ENCODE measurements around the gene ERN1. TPM values are rescaled to one million over a fixed set of nuclear protein-coding genes. Genes with fewer than 3 reads are reported as not detected.

Gene ERN1
- total RNA-seq, 1 donor from 2014 or later: 14.9 TPM

- H3K9me3 Mint-ChIP-seq (ENCODE audit: low read depth): no peaks in the 10 kb centered on the region
- no peak for TF ChIP-seq CTCF (IDR thresholded peaks at IDR 0.05)
- no peak overlapping the region for H3K27ac Mint-ChIP-seq (ENCODE audit: unreplicated experiment)
- H3K4me3 Mint-ChIP-seq (ENCODE audit: unreplicated experiment): no peak overlapping the region
- no peaks in the 10 kb centered on the region for H3K36me3 Mint-ChIP-seq (ENCODE audit: low read depth)
- no peak for DNase-seq (ENCODE audit: low spot score)
- H3K27me3 Mint-ChIP-seq (ENCODE audit: low read depth): peaks cover 3% of the 10 kb centered on the region
- no peaks in the 10 kb centered on the region for H3K4me1 Mint-ChIP-seq (ENCODE audit: low read depth)
These were observed 113.0 kb downstream of the ERN1 start for GRCh38 chr17:64016974-64017373.

GRCh38 chr17:64016231-64016784 is 113.6 kb downstream of the ERN1 start:
- Mint-ChIP-seq H3K9me3 (ENCODE audit: low read depth) (no peaks in the 10 kb centered on the region), H3K27ac (ENCODE audit: unreplicated experiment) (no peak overlapping the region), H3K36me3 (ENCODE audit: low read depth) (no peaks in the 10 kb centered on the region), H3K4me1 (ENCODE audit: low read depth) (no peaks in the 10 kb centered on the region), H3K4me3 (ENCODE audit: unreplicated experiment) (no peak overlapping the region), H3K27me3 (ENCODE audit: low read depth) (peaks cover 7% of the 10 kb centered on the region)
- no peak for DNase-seq (ENCODE audit: low spot score)
- TF ChIP-seq CTCF (IDR thresholded peaks at IDR 0.05): peak; percentile 49

- Mint-ChIP-seq H3K36me3 (ENCODE audit: low read depth) (no peaks in the 10 kb centered on the region), H3K4me1 (ENCODE audit: low read depth) (no peaks in the 10 kb centered on the region), H3K27ac (ENCODE audit: unreplicated experiment) (no peak overlapping the region), H3K27me3 (ENCODE audit: low read depth) (peaks cover 7% of the 10 kb centered on the region), H3K4me3 (ENCODE audit: unreplicated experiment) (no peak overlapping the region), H3K9me3 (ENCODE audit: low read depth) (no peaks in the 10 kb centered on the region)
- no peak for DNase-seq (ENCODE audit: low spot score)
- no peak for TF ChIP-seq CTCF (IDR thresholded peaks at IDR 0.05)
These were observed 114.5 kb downstream of the ERN1 start for GRCh38 chr17:64015447-64015846.

- no peak for TF ChIP-seq CTCF (IDR thresholded peaks at IDR 0.05)
- H3K4me3 Mint-ChIP-seq (ENCODE audit: unreplicated experiment): no peak overlapping the region
- peaks cover 9% of the 10 kb centered on the region for H3K4me1 Mint-ChIP-seq (ENCODE audit: low read depth)
- no peaks in the 10 kb centered on the region for H3K9me3 Mint-ChIP-seq (ENCODE audit: low read depth)
- H3K27me3 Mint-ChIP-seq (ENCODE audit: low read depth): peaks cover 4% of the 10 kb centered on the region
- no peaks in the 10 kb centered on the region for H3K36me3 Mint-ChIP-seq (ENCODE audit: low read depth)
- no peak overlapping the region for H3K27ac Mint-ChIP-seq (ENCODE audit: unreplicated experiment)
- DNase-seq (ENCODE audit: low spot score): no peak
These were observed 120.2 kb downstream of the ERN1 start for GRCh38 chr17:64009571-64010402.

- H3K9me3 Mint-ChIP-seq (ENCODE audit: low read depth): no peaks in the 10 kb centered on the region
- H3K4me1 Mint-ChIP-seq (ENCODE audit: low read depth): peaks cover 9% of the 10 kb centered on the region
- no peak overlapping the region for H3K27ac Mint-ChIP-seq (ENCODE audit: unreplicated experiment)
These were observed 121.1 kb downstream of the ERN1 start for GRCh38 chr17:64008830-64009229.

More at GRCh38 chr17:64008830-64009229, 121.1 kb downstream of the ERN1 start:
- Mint-ChIP-seq H3K27me3 (ENCODE audit: low read depth) (peaks cover 4% of the 10 kb centered on the region), H3K36me3 (ENCODE audit: low read depth) (no peaks in the 10 kb centered on the region), H3K4me3 (ENCODE audit: unreplicated experiment) (no peak overlapping the region)
- no peak for DNase-seq (ENCODE audit: low spot score)
- no peak for TF ChIP-seq CTCF (IDR thresholded peaks at IDR 0.05)
